ENCODE data around the gene CFAP141.
A peak's percentile ranks its signal among the peaks of the same experiment; 100 is the strongest.

DNA sequence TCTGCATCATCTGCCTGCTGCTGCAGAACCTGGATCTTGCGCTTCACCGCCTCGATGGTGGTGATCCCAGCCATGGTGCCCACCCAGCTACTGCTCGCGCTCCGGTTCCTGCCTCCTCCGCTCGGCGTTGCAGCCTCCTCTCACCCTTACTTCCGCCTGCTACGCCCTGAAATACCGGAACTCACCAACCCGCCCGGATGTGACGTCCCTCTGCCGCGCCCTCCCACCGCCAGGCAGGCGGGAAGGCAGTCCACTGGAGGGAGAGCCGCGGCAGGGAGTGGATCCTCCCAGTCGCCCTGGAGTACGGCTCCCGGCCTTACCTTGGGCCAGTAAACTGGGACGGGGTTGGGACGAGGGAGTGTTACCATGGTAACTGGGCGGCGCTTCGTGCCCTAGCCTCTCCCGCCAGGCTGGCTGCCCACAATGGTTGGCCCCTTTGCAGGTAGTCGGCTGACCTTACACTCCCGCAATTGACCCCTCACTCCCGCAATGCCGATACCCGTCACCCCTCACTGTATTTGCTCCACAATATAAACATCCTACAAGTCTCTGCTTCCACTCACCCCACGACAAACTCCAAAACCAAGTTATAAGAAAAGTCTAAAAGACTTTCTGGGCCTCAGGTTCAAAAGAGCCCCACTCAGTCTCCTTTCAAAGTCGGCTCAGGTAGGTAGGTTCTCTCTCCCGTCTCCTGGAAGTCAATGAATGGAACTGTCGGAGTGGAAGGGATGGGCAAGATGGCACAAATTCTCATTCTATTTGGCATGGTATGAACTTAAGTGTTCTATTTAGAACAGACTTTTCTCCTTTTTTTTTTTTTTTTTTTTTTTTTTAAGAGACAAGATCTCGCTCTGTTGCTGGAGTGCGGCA lies 22.9 kb downstream of the CFAP141 start:
- TF ChIP-seq, protein P1, sequence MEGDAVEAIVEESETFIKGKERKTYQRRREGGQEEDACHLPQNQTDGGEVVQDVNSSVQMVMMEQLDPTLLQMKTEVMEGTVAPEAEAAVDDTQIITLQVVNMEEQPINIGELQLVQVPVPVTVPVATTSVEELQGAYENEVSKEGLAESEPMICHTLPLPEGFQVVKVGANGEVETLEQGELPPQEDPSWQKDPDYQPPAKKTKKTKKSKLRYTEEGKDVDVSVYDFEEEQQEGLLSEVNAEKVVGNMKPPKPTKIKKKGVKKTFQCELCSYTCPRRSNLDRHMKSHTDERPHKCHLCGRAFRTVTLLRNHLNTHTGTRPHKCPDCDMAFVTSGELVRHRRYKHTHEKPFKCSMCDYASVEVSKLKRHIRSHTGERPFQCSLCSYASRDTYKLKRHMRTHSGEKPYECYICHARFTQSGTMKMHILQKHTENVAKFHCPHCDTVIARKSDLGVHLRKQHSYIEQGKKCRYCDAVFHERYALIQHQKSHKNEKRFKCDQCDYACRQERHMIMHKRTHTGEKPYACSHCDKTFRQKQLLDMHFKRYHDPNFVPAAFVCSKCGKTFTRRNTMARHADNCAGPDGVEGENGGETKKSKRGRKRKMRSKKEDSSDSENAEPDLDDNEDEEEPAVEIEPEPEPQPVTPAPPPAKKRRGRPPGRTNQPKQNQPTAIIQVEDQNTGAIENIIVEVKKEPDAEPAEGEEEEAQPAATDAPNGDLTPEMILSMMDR (IDR thresholded peaks at IDR 0.05), result peak in 3 of 5 experiments; percentile 14 to 70 (median 65)
- TF ChIP-seq POLR2A (IDR thresholded peaks at IDR 0.05), result peak; percentile 95 to 97
